Renal cortical epithelial cell (primary cell): ENCODE data around the gene GAD2. TPM values are rescaled to one million over a fixed set of nuclear protein-coding genes. Genes with fewer than 3 reads are reported as not detected.

Source experiments
- DNase-seq: peaks from one replicate; pipeline ENCODE4 v3.0.0-alpha.2; 2011; ENCODE audit warnings: low read depth
- total RNA-seq: library from RNA; depleted of rRNA; stranded (reverse); fragments of >200 nt; gene quantifications from 2 replicates; pipeline ENCODE4 v1.2.3, GENCODE V29; 2014

GAD2 gene
- total RNA-seq, result not detected in 2 replicates

DNA sequence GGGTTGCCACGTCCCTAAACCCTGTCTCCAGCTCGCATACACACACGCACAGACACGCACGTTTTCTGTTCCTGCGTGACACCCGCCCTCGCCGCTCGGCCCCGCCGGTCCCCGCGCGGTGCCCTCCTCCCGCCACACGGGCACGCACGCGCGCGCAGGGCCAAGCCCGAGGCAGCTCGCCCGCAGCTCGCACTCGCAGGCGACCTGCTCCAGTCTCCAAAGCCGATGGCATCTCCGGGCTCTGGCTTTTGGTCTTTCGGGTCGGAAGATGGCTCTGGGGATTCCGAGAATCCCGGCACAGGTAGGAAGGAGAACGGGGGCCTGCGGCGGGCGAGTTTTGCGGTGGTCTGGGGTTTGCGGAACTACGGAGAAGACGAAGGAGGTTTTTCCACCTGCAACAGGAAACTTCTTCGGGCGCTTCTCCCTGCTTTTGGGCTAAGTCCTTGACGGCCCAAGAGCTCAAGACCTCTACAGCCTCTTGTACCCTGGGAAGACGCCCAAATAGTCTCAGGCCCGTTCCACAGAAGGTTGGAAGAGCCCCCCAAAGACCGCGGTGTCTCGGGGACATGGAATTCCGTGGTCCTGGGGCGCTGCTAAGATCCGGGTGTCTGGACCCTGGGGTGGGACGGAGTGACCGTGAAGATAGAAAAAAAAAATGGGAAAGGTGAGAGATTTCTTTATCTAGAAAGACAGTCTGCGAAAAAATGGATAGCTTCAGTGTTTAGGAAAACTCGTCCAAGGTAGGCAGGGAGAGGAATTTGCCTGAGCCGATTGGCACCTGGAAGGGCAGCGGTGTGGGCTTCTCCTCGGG is at the start of gene GAD2:
TSS of gene GAD2 (plus strand) at position 190 of the 811 bp plus-strand sequence. CDS start at position 226, 36 bp downstream.
- no peak for DNase-seq

DNA sequence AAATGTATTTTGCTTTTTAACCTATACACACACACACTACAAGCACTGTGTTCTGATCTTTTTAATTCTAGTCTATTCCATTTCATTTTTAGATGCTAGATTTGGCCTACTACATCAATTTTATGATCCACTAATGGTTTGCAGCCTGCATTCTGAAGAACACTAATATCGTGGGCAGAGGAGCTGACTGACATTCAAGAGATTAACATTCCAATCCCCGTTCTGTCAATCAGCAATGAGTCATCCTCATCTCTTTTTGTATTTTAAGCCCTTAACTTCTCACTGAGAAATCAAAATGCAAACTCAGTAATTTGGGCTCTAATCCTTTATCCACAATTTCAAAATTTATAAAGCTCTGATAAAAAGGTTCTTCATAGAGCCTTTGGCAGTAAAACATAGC is 47.1 kb upstream of the GAD2 start:
- DNase-seq, result peak; percentile 23

DNA sequence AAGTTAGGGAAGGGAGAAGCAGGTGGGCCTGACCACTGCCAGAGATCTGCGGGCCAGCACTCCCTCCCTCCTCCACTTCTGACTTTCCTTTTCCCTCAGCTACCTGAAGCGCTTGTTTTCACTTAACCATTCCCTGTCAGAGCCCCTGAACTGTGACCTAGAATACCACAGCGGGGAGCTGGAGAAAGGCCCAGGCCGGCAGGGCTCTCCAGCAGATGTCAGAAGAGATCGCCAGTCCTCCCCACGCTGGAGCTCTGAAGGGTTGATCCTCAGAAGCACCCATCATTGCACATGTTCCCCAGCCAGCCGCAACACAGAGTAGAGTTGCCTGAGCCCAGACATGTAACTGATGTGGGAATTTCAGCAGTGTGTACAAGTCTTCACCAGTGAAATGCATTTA is 44.4 kb upstream of the GAD2 start:
- DNase-seq, result no peak

DNA sequence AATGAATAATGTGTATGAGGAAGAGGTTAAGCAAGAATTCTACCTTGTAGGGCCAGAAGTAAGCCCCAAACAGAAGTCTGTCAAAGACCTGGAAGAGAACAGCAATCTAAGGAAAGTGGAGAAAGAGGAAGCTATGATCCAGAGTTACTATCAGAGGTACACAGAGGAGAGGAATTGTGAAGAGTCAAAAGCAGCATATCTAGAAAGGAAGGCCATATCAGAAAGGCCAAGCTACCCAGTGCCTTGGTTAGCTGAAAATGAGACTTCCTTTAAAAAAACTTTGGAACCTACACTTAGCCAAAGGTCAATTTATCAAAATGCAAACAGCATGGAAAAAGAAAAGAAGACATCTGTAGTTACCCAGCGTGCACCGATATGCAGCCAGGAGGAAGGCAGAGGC is 42.7 kb upstream of the GAD2 start:
- no peak for DNase-seq

DNA sequence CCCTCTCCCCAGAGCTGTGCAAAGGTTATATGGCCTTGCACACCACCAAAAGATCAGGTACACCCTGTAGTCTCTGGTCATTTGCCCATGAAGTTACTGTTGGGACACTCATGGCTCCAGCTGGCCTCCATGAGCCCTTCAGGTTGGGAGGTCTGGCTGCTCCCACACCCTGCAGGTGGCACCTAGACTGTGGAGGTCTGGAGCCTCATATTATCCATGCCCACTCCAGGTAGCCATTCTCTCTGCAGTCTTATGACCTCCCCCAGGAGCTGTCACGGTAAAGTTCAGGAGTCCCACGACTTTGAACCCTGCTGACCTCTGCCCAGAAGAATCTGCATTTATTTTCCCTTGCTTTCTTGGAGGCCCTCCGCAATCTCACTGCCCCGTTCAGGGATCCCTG is 39.2 kb upstream of the GAD2 start:
- no peak for DNase-seq

DNA sequence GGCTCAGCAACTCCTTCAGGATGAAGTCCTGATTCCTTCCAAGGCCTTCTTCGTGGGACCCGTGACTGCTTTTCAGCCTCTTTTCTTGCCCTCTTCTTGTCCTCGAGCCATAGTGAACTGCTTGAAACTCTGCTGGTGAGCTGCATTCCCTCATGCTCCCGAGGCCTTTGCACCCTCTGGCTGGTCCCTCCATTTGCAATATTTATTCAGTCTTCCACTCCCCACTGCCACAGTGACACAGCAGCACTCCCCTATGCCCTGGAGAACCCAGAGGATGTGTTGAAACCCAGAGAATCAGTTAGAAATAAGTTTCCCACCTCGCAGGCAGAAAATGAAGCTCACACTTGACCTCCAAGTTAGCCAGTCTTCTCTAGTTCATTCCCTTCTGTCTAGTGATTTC is 22.3 kb upstream of the GAD2 start:
- no peak for DNase-seq

DNA sequence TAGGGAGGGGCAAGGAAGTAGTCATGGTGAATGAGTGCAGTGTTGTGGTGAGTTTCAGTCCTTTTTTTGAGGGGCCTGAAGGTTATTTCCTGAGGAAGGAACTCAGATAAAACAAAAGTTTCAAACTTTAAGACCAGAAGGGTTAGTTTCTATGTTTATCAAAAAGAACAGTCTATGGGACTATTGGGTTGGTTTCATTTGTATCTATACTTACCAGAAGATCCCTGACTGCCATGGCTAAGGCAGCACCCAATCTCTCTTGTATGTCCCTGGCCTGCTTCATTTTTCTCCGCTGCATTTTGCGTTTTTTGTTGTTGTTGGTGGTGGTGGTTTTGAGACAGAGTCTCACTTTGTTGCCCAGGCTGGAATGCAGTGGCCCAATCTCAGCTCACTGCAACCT is 19.3 kb upstream of the GAD2 start:
- DNase-seq, result no peak

DNA sequence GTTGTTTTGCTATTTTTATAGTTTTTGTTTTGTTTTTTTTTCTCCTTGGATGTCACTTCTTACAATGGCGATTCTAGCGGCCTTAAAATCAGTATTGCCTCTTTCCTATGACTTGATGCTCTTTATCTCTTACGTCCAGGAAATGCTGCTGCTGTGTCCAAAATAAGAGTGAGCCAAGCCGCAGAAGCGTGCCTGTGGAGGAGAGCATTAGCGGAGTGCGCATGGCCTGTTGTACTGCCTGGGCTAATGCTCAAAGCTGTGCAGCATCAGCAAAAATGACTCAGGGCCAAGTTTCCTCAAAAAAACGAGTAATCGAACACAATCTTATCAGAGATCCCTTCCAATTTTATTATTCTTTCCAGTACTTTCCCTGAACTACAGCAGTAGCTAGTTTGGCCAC is 18.5 kb upstream of the GAD2 start:
- DNase-seq, result no peak

DNA sequence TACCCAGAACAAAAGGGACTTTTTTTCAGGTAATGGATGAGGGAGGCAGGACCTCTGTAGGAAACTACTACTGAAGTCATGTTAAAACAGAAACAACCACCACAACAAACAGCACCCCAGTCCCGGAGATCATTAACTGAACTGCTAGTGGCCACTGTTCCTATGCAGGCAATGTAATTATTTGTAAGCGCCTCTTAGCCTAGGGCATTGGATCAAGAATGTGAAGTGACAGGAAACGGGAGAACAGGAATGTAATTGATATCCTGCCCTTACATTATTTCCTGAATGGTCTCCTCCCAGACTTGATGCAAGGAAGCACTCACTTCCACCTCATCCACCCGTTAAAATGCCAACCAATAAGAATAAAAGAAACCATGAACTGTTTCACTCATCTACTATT is 16.7 kb upstream of the GAD2 start:
- peak; percentile 40 for DNase-seq

DNA sequence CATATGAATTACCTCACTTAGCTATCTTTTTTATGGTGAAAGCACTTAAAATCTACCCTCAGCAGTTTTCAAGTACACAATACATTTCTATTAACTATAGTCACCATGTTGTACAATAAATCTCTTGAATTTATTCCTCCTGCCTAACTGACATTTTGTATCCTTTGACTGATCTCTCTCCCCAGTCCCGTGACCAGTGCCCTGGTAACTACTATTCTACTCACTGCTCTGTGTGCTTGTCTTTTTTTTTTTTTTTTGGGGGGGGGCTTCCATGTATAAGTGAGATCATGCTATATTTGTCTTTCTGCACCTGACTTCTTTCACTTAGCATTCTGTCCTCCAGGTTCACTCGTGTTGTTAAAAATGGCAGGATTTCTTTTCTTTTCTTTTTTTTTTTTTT is 11.4 kb upstream of the GAD2 start:
- DNase-seq, result no peak

DNA sequence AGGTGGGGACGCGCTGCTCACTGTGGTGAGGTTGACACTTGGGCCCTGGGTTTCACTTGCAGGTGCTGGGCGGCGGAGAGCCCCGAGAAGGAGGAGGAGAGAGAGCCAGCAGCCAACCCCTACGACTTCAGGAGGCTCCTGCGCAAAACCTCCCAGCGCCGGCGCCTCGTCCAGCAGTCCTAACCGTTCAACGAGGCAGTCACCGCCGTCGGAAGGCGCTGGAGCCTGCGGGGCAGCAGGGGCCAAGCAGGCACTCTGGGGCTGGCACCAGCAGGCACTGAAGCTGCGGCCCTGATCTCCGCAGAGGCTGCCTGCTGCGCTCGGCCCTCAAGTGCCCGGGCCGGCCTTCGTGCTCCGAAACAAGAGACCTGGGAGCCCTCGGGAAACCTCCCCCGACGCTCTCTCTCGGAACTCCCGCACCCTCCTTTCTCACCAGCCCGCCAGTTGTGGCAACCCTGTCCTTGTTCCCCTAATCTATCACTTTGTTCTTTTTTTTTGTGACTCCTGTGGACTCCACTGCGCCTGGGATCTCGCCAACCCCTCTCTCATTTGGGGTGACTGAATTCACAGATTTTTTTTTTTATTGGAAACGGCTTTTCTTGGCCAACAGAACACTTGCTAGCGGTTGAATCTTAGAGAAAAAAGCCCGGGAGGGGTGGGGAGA is 4.7 kb upstream of the GAD2 start:
- DNase-seq, result no peak

DNA sequence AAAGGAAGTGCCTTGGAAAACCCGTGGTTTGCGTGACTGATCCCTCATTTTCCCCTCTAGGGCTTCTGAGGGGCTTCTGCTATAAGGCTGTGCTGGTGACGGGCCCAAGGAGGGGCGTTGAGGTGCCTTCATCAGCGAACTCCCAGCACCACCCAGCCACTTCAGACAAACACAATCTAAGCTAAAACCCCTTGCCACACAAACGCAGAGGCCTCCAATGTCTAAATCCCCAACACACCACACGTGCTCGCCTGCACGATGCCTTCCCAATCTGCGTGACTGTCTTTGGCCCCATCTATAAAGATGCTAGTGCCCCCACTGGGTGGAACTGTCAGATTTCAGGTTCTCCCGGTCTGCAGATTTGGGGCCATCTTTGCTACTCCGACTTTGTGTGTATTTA is 4.1 kb upstream of the GAD2 start:
- DNase-seq, result no peak

DNA sequence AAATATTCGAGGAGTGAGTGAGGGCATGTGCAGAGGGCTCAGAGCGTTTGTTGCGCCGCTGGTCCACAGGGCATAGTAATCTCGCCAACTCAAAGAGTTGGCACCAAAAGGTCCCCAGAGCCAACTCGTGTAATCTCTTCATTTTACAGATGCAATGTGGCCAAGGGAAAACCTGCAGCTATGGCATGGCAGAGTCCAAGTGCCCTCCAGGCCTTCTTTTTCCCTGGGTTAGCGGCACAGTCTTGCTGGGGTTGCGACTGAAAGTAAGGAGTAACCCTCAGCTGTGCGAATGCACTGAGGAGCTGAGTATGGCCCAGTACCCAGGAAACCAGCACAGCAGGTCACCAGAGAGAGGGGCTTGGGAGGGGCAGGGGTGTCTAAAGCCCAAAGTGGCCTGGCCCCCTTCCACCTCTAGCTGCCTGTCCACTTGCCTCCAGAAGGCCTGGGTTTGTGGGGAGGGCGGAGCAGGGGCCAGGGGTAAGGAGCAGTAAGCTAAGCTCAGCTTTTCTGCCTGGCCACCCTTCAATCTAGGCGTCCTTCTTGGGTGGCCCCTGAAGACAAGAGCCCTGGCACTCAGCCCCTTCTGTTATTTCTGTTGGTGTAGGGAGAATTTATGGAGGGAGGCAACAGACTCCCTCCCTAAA is 3.3 kb upstream of the GAD2 start:
- DNase-seq, result no peak

DNA sequence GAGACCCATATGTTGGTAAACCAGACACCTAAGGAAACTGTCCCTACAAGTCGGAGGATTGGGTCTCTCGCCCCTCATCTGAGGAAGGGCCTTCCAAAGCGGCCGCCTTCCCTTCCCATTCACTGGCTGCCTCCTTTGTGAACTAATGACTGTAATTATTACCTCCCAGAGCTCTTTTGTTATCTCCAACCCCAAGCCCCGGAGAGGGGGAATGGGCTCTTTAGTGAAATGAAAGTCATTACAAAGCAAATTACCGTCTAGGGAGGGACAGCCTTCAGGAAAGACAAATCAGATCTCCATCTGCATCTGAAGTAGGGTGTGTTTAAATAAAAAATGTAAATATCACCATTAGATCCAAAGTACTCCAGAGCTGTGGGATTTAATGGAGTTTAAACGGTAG is 2.6 kb upstream of the GAD2 start:
- DNase-seq, result no peak

DNA sequence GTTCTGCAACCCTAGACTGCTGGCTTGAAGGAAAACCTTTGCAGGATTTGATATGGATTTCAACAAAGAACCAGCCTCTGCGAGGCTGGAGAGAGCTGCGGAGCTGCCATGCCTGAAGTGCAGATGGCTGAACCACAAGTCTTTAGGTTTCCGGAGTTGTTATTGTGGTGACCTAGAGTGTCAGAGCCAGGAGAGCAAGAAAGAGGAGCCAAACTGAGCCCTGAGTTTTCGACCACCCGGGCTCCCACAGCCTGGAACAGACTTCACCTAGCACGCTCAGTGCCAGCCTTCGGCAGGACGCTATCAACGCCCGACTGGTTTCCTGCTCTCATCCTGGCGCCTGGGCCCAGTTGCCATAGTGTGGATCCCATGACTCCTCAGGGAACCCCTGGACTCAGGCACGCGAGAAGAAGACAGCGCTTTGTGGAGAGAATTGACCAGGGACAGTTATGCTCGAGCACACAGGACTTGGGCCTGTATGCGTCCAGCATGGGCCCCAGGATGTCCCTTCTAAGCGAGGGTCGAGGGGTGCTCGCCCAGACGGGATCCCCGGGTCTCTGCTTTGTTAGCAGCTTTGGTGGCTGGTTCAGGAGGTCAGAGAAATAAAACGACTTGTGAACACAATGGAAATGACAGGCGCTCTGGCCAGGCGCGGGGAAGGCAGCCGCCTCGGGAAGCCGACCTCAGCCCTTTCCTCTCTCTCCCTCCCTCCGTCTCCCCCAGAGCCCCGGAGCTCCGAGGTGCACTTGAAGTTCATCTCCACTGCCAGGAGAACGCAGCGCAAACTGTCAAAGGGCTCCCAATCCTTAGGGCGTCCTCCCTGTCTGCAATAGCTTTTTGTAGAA is 1.8 kb upstream of the GAD2 start:
- DNase-seq, result no peak

DNA sequence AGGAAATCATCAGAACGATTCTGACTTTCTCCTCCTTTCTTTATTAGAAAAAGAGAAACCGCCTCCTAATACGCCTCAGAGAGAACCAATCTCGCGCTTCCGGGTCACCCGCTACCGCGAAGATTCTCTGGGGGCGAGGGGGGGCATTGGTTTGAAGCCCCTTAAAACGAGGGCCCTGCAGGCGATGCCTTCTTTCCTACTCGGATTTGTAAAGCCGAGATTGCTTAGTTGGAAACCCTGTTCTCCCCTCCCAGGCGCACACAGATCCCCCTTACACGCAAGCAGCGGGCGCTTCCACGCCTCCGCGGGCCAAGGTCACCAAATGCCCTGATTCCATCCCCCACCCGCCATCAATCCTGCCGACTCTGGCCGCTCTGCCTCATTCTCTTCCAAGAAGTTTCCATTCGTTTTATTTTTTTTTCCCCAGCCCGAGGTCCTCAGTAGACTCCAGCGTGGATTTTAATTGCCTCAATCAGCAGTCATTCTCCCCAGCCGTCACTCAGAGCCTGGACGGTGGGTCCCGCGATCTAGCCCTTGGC is 1.1 kb upstream of the GAD2 start:
- no peak for DNase-seq

DNA sequence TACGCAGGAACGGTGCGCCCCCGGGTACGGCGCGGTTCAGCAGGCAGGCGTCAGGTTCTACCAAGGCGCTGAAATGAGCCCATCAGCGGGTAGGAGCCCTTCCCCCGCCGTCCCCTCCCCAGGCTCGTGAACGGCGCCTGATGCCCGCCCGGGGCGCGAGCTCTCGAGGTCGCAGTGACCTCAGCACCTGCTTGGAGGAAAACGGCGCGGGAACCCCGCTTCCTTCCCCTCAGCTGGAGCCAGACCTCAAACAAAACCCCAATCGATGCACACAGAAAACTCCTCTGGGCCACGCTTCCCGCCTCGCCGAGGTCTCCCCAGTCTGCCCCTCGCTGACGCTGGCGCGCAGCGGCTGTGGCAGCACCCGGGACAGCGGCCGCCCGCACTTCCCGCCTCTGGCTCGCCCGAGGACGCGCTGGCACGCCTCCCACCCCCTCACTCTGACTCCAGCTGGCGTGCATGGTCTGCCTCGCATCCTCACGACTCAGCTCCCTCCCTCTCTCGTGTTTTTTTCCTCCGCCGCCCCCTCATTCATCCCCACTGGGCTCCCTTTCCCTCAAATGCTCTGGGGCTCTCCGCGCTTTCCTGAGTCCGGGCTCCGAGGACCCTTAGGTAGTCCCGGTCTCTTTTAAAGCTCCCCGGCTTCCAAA is 514 bp upstream of the GAD2 start:
- DNase-seq, result peak; percentile 1

DNA sequence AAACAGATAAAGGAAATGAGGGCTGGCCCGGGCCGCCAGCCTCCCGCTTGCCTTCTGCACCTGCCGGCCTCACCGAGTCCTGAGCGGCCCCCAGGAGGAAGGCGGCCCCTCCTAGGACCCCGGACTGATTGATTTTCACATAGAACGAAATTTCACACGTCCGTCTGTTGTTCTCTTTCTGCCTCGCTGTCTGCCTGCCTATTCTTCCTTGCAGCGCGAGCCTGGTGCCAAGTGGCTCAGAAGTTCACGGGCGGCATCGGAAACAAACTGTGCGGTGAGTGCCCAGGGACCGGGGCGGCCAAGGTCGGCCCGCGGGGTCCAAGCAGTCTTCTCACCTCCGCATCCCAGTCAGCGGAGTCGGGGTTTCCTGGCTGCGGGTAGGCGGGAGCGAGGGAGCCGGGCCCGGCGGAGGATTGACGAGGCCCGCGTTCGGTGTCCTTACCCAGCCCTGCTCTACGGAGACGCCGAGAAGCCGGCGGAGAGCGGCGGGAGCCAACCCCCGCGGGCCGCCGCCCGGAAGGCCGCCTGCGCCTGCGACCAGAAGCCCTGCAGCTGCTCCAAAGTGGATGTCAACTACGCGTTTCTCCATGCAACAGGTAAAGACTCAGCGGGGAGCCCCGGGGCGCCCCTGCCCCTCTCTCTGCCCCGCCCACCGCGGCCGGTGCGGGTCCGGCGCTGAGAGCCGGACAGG is 967 bp downstream of the GAD2 start:
- DNase-seq, result no peak

DNA sequence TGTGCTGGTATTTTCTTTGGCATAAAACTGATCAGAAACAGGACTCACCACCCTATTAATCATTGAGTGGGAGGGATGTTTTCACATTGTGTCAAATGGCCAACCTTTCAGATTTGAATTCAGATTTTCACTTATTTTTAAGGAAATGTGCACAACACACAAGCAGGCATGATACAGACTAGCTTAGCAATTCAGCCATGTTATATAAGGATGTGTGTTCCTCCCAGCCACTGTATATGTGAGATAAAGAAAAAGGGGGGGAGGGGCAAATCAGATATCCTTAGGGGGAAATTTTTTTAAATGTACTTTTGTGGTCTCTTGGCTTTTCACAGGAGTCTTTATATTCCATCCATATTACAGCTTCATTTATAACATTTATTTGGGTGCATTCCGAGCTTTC is 3.1 kb downstream of the GAD2 start:
- DNase-seq, result no peak

DNA sequence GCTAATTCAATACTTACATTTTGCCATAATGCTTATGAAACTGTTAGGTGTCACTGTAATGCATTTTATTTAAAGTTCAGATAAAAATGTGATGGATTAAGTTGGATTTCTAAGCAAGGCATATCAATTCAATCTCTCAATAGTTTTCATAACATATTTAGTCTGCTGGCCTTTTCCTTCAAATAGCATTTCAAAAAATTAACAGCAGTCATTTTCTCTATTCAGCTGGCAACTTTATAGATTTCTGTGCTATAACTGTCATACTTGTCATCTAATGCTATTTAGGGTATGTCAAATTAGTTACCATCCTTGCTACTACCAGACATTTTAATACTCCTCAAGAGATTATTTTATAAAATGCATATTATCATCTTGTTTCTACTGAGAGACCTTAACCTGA is 4.3 kb downstream of the GAD2 start:
- DNase-seq, result no peak

DNA sequence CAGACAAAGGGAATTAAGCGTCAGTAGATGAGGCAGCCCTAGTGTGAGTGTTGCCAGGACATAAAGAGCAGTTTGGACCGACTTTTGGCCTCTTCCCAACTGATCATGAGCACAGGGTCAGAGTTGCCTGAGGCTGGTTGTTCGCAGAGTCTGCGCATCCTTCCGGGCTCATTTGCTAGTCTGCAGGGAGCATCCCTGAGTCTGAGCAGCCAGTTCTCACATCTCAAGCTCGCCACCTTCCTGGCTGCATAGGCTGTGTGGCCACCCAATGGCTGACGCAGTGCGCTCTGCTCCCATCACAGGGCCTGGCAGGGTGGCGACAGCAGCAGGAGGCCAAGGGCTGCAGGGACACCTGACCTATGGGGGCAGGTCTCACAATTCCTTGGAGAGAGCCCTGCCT is 5.0 kb downstream of the GAD2 start:
- DNase-seq, result no peak
